Femur (tissue), 1 donor: ENCODE results near the gene ZFP57.

Source experiments
- DNase-seq: peaks from one replicate; pipeline ENCODE4 v3.0.0-alpha.2; 2017

ZFP57 gene

GRCh38 chr6:29655658-29656057 lies 25.3 kb downstream of the ZFP57 start:
- DNase-seq = no peak

DNA sequence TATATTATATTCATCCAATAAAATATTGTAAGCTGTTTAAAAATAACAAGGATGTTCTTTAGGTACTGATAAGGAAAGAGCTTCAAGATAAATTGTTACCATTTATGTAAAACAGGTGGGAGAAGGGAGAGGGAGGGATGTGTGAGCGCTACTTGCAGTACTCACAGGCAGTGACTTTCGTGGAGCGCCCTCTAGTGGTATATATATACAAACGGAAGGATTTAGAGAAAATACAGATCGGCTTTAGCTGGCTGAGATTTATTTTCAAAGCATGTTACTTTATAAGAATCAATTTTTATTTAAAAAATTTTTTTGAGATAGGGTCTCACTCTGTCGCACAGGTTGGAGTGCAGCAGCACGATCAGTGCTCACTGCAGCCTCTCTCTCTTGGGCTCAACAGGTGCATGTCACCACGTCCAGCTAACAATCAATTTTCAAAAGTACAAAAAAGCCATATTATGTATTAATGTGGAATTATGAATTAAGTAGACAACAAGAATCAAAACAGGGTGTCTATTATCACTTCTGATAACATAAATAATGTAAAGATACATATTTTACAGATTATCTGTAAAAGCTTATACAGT lies 27.4 kb downstream of the ZFP57 start:
- DNase-seq = peak; percentile 33

DNA sequence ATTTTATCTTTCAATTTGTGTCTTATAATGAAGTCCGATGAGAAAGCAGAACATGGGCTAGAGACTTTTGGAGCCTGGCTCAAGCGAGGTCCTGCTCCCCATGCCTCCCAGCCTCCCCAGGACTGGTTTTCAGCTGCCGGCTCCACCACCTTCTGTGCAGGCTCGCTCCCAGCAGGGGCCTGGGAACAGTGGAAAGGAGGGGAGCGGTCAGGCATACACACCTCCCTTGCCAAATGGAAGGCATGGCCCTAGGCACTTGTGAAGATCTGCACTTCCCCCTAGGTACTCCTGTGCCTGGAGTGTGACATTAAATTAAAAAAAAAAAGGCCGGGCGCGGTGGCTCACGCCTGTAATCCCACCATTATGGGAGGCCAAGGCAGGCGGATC lies 28.8 kb downstream of the ZFP57 start:
- no peak for DNase-seq

- DNase-seq = no peak
These were observed 29.3 kb downstream of the ZFP57 start for GRCh38 chr6:29651413-29652197.

DNA sequence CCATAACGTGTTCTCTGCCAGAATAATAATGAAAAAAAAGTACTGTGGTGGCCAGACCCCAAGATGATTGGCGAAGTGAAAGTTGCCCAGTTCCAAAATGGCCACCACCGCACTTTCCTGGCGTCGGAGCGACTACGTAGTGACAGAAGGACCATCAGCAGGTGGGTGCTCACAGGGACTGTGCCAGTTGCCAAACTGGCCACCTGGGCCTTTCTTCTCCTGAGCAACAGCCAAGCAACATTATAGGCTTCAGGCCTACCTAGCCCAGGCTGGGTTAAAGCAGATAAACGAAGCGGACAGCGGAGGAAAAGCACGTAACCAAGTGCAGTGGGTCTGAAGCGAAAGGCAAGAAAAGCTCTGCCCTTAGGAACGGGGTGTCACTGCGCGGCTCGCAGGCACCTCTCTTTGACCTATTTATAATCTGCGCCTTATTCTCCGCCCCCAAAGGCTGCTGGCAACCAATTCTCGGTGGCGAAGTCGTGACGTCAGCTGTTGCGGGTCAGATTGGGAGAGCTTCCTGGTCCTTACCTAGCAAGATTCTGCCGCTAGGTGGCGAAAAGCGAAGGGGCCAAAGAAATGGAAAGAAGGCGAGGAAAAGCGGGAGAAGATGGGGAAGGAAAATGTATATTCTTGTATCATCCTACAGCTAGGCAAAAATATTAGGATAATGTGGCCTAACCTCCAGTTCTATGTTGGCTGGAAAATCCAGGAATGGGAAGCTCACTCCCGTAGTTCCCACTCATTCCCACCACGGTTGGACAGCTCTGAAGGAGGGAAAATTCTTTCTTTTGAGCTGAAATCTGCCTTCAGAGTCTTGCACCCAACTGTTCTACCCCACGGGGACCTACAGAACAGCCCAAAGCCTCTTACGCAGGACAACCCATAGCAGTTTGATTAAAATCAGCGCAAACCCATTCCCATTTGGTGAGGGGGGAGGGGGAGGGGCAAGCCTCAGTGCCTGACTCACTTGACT lies 31.0 kb downstream of the ZFP57 start:
- DNase-seq = peak; percentile 98

DNA sequence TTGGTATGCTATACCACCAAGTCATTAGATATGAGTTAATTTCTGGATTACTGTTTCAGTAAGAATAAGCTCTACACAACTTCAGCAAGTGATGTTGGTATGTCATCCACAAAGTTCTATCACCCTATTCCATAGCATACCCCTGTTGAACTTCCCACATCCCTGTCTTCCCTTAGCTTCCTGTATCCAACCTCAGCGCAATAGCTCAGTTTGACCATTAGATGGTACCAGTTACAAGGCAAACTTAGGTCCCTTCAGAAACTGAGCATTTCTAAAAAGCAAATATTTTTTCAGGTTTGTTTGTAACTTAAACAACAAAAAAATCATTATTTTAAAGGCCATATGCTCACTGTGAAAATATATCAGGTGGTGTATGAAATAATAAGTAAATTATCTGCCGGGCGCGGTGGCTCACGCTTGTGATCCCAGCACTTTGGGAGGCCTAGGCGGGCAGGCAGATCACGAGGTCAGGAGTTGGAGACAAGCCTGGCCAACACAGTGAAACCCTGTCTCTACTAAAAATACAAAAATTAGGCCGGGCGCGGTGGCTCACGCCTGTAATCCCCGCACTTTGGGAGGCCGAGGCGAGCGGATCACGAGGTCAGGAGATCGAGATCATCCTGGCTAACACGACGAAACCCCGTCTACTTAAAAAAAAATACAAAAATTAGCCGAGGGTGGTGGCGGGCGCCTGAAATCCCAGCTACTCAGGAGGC lies 32.9 kb downstream of the ZFP57 start:
- DNase-seq = no peak

DNA sequence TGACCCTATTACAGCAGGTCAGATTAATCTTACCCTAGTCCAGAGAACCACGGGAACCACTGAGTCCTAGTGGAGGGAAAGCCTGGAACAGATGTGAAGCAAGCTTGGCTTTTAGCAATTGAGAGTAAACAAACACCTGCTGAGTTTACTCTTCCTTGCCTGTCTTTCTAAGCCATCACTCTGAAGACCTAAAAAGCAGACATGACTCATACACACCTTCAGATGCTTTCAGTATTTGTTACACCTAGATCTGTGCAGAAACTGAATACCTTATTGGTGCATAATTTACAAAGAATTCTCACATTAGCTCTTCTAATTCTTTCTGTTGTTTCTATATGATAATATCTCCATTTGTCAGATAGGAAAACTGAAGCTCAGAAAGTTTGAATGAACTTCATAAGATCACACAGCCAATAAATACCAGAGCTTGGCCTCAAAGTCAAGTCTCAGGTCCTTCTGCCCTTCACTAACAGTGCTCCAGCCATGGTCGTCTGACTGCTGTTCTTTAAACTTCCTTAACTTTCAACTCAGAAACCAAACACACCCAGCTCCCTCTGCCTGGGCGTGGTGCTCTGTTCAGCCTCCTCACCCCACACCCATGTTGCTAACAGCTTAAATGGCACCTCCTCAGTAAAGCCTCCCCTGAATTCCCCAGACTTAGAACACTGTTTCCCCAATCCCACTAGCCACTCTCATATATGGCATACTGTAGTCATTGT lies 39.4 kb downstream of the ZFP57 start:
- no peak for DNase-seq

DNA sequence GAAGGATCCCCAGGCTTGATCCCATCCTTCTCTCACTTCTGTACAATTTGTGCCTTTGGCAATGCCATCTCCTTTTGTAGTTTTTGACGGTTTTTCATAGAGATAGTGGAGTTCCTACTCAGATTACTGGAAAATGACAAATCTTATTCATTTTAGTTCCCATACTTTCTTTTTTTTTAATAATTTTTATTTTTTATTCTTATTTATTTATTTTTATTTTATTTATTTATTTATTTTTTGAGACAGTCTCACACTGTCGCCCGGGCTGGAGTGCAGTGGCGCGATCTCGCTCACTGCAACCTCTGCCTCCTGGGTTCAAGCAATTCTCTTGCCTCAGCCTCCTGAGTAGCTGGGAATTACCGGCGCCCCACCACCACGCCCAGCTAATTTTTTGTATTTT lies 43.7 kb downstream of the ZFP57 start:
- no peak for DNase-seq

GRCh38 chr6:29633534-29633905 lies 47.4 kb downstream of the ZFP57 start:
- no peak for DNase-seq

GRCh38 chr6:29632789-29633533 lies 48.0 kb downstream of the ZFP57 start, which contains the start of gene GABBR1:
Gene GABBR1 (minus strand): TSS chr6:29633183. CDS start chr6:29632385, 798 bp downstream.
- DNase-seq = peak; percentile 94

- DNase-seq = peak; percentile 75
These were observed 48.9 kb downstream of the ZFP57 start for GRCh38 chr6:29631860-29632731.

DNA sequence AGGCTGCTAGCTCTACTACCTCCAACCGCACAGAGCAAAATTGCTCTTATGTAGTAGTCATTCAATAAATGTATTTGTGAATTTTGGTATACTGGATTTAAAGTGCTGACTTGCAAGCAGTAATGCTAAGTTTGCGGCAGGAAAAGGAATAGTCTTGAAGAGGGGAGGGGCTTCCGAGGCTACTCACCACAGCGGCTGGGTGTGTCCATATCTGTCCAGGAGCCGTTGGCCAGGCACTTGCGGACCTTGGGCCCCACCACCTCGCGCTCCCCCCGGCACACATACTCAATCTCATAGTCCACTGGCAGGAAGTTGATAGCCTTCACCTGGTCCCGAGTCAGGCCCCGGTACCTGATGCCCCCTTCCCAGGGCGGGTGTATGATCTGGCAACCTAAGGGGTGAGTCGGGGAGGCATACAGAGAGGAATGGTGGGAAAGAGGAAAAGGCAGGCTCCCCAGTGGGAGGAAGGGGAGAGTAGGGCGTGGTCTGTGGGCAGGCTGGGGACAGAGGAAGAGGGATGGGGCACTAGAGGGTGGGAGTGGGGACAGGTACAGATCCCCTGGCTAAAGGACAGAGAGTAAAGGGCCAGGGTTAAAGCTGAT lies 49.6 kb downstream of the ZFP57 start:
- no peak for DNase-seq

- DNase-seq = no peak
These were observed 50.6 kb downstream of the ZFP57 start for GRCh38 chr6:29630315-29630714.

DNA sequence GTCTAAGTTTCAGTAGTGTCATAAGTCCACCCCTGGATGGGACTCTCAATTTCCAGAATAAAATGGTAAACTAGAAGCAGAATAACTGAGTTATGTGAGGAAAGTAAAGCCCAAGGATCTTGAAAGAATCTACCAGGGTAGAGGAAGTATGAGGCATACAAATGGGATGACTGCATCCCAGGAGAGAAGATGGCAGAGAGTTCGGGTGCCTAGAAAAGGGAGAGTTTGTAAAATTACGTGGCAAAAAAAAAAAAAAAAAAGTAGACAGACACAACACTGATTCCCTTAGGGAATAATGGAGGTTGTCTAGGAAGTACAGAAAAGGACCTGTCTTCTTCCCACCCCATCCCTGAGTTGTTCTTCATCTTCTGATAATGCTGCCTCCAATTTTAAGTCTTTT lies 51.4 kb downstream of the ZFP57 start:
- DNase-seq = no peak

DNA sequence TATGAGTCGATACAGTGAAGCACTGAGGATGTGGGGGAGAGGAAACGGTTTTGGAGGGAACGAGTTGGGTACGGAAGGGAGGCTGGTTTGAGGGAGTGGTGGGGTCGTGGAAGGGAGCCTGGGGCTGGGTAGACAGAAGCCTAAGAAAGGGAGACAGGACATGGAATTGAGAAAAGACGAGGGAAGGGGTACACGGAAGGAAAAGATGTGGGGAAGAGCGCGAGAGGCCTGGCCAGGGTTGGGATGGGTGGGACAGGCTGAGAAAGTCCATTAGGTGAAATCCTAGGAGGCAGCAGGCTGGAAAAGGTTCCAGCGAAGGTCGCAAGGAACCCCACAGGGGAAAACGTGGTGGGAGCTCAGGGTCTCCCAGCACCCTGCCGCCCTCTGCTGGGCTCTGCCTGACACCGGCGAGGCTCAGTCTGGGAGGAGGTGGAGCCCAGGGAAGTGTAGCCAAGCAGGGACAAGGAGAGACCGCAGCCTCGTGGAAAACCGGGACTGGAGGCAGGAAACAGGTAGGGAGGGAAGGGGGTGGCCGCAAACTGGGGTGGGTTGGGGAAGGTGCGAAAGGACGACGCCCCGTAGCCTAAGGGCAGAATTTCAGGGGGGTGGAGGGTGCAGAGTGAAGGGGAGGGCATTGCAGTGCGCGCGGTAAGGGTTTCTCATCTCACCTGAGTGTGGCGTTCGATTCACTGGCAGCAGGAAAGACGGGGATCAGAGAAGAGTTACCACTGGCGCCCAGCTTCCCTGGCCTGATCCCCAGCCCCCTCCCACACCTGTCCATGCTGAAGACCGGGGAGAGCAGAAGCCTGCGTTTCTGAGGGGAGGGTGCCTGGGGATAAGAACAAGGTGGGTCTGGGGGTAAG lies 52.3 kb downstream of the ZFP57 start:
- peak; percentile 85 for DNase-seq

- DNase-seq = peak; percentile 90
These were observed 53.1 kb downstream of the ZFP57 start for GRCh38 chr6:29627755-29628418.

- DNase-seq = no peak
These were observed 53.8 kb downstream of the ZFP57 start for GRCh38 chr6:29626948-29627754.
